ENCODE measurements around the gene DIP2B.

The DIP2B gene

DNA sequence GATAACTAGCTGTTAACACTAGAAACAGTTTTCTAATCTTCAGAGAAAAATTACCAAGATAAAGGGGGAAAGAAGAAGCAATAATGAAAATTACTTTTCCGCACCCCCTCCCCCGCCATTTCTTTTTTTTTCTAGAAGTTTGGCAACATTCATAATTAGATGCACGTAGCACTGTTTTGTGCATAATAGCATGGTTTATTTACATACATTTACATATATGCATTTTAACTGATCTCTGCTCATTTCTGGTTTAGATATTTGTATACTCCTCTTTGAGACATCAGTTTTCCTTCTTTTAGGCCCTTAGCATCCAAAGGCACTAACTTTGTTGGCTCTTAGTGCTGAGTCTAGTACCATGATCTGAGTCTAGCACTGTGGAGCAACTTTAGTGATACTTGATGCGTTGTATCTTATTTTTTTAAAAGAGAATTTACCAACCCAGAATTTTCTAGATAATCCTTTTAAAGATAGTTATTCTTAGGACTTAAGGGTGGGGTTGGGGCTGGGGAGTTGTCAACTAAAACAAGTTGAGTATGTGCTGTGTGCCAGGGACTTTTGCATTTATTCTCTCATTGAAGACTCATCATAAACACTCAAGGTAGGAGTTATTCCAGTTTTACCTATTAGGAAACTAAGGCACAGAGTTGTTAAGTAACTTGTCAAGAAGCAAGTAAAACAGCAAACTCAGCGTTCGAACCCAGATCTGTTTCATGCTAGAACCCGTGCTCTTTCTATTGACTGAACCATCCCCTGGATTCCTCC, 110.5 kb downstream of the DIP2B start:
- H3K27ac ChIP-seq (ENCODE audit: low read depth, low read length) = no peak overlapping the region

DNA sequence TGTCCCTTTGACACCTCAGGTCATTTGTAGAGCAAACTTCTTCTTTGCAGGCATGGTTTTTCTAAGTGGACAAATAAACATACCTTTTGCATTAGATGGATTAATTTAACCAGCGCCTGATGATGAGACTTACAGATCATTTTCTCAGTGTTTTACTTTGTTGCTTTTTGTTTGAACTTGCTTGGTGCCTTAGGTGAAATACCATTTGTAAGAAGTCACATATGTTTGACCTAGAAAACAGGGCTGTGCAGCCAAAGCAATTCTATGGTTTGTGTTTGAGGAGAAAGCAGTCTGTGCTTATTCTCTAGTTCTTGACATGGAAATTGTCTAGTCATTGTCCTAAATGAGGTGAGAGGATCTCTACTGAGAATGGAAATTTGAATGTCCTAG, 111.1 kb downstream of the DIP2B start:
- H3K9me3 ChIP-seq (ENCODE audit: insufficient read depth, low read length) = no peaks in the 10 kb centered on the region
- no peak overlapping the region for H3K4me2 ChIP-seq (ENCODE audit: low read depth, low read length, poor library complexity, severe bottlenecking)
- TF ChIP-seq, protein P1, sequence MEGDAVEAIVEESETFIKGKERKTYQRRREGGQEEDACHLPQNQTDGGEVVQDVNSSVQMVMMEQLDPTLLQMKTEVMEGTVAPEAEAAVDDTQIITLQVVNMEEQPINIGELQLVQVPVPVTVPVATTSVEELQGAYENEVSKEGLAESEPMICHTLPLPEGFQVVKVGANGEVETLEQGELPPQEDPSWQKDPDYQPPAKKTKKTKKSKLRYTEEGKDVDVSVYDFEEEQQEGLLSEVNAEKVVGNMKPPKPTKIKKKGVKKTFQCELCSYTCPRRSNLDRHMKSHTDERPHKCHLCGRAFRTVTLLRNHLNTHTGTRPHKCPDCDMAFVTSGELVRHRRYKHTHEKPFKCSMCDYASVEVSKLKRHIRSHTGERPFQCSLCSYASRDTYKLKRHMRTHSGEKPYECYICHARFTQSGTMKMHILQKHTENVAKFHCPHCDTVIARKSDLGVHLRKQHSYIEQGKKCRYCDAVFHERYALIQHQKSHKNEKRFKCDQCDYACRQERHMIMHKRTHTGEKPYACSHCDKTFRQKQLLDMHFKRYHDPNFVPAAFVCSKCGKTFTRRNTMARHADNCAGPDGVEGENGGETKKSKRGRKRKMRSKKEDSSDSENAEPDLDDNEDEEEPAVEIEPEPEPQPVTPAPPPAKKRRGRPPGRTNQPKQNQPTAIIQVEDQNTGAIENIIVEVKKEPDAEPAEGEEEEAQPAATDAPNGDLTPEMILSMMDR (IDR thresholded peaks at IDR 0.05; ENCODE audit: insufficient read depth, low read length, poor library complexity, severe bottlenecking) = no peak
- no peak for TF ChIP-seq EZH2phosphoT487 (conservative IDR thresholded peaks at IDR 0.05; ENCODE audit: low read length)
- H3K79me2 ChIP-seq (ENCODE audit: insufficient read depth, low read length) = no peaks in the 10 kb centered on the region
- no peak overlapping the region for H2AFZ ChIP-seq (ENCODE audit: low read depth, low read length, severe bottlenecking)
- H3K27me3 ChIP-seq (ENCODE audit: low read length) = no peaks in the 10 kb centered on the region
- no peak overlapping the region for H3K4me3 ChIP-seq (ENCODE audit: insufficient read depth, low read length, poor library complexity, severe bottlenecking)
- no peaks in the 10 kb centered on the region for H3F3A ChIP-seq (ENCODE audit: insufficient read depth)
- no peak overlapping the region for H3K27ac ChIP-seq (ENCODE audit: low read depth, low read length)
- H3K36me3 ChIP-seq (ENCODE audit: low read length) = no peaks in the 10 kb centered on the region
- H4K20me1 ChIP-seq (ENCODE audit: low read depth, low read length) = peaks cover 11% of the 10 kb centered on the region; the same call in 1 of the 2 replicates
- no peak overlapping the region for H3K9ac ChIP-seq (ENCODE audit: low read length)
- no peaks in the 10 kb centered on the region for H3K9me2 ChIP-seq (replicated peaks; ENCODE audit: insufficient read depth, low read length)

More for the DNA sequence above, 110.5 kb downstream of the DIP2B start:
- Histone ChIP-seq H3K9ac (ENCODE audit: low read length) (no peak overlapping the region), H3K4me2 (ENCODE audit: low read depth, low read length, poor library complexity, severe bottlenecking) (no peak overlapping the region), H3K79me2 (ENCODE audit: insufficient read depth, low read length) (no peaks in the 10 kb centered on the region), H3K9me3 (ENCODE audit: insufficient read depth, low read length) (no peaks in the 10 kb centered on the region), H3K27me3 (ENCODE audit: low read length) (no peaks in the 10 kb centered on the region), H3K9me2 (replicated peaks; ENCODE audit: insufficient read depth, low read length) (no peaks in the 10 kb centered on the region), H3K36me3 (ENCODE audit: low read length) (no peaks in the 10 kb centered on the region), H3F3A (ENCODE audit: insufficient read depth) (no peaks in the 10 kb centered on the region), H4K20me1 (ENCODE audit: low read depth, low read length) (peaks cover 11% of the 10 kb centered on the region; the same call in 1 of the 2 replicates), H2AFZ (ENCODE audit: low read depth, low read length, severe bottlenecking) (no peak overlapping the region), H3K4me3 (ENCODE audit: insufficient read depth, low read length, poor library complexity, severe bottlenecking) (no peak overlapping the region)
- TF ChIP-seq EZH2phosphoT487 (conservative IDR thresholded peaks at IDR 0.05; ENCODE audit: low read length) = no peak
- TF ChIP-seq, protein P1 (IDR thresholded peaks at IDR 0.05; ENCODE audit: insufficient read depth, low read length, poor library complexity, severe bottlenecking) = no peak

DNA sequence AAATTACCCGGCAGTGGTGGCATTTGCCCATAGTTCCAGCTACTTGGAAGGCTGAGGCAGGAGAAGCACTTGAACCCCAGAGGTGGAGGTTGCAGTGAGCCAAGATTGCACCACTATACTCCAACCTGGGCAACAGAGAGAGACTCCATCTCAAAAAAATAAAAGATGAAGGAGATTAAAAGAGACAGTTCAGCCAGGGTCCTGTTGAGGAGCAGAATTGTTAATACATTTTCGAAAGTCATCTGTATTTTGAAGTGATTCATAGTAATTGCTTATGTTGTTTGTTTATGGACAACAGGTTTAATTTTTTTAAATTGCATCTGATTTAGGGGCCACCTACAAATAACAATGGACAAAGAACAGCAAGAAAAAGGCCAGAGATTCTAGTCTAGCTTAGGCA, 112.9 kb downstream of the DIP2B start:
- Histone ChIP-seq H3K4me3 (ENCODE audit: insufficient read depth, low read length, poor library complexity, severe bottlenecking) (no peak overlapping the region), H3K79me2 (ENCODE audit: insufficient read depth, low read length) (no peaks in the 10 kb centered on the region), H3K27ac (ENCODE audit: low read depth, low read length) (no peak overlapping the region), H3K4me2 (ENCODE audit: low read depth, low read length, poor library complexity, severe bottlenecking) (no peak overlapping the region), H3K9me2 (replicated peaks; ENCODE audit: insufficient read depth, low read length) (no peaks in the 10 kb centered on the region), H4K20me1 (ENCODE audit: low read depth, low read length) (peaks cover 11% of the 10 kb centered on the region; the same call in 1 of the 2 replicates), H3K27me3 (ENCODE audit: low read length) (no peaks in the 10 kb centered on the region), H2AFZ (ENCODE audit: low read depth, low read length, severe bottlenecking) (no peak overlapping the region), H3K9me3 (ENCODE audit: insufficient read depth, low read length) (no peaks in the 10 kb centered on the region), H3K36me3 (ENCODE audit: low read length) (no peaks in the 10 kb centered on the region), H3F3A (ENCODE audit: insufficient read depth) (no peaks in the 10 kb centered on the region), H3K9ac (ENCODE audit: low read length) (no peak overlapping the region)
- TF ChIP-seq EZH2phosphoT487 (conservative IDR thresholded peaks at IDR 0.05; ENCODE audit: low read length) = no peak
- TF ChIP-seq, protein P1 (IDR thresholded peaks at IDR 0.05; ENCODE audit: insufficient read depth, low read length, poor library complexity, severe bottlenecking) = no peak

Measured in SU-DHL-6 (cell line).